Endothelial cell of hepatic sinusoid (primary cell): ENCODE results near the gene COQ8A.
"Not testable (repeated sequence)": the region's sequence is repeated elsewhere in the genome, so short reads cannot be mapped to it uniquely, and the experiment has no call there.

ENCODE experiments used
- in situ Hi-C: cut with HindIII; loops from 2 replicates; pipeline ENCODE4 v1.10.0; 2017; ENCODE audit warnings: low sequenced_read_pairs

Gene COQ8A

DNA sequence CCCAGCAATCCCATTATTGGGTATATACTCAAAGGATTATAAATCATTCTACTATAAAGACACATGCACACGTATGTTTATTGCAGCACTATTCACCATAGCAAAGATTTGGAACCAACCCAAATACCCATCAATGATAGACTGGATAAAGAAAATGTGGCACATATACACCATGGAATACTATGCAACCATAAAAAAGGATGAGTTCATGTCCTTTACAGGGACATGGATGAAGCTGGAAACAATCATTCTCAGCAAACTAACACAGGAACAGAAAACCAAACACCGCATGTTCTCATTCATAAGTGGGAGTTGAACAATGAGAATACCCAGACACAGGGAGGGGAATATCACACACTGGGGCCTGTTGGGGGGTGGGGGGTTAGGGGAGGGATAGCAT, 59.5 kb downstream of the COQ8A start:
- in situ Hi-C loops = not testable (repeated sequence)

DNA sequence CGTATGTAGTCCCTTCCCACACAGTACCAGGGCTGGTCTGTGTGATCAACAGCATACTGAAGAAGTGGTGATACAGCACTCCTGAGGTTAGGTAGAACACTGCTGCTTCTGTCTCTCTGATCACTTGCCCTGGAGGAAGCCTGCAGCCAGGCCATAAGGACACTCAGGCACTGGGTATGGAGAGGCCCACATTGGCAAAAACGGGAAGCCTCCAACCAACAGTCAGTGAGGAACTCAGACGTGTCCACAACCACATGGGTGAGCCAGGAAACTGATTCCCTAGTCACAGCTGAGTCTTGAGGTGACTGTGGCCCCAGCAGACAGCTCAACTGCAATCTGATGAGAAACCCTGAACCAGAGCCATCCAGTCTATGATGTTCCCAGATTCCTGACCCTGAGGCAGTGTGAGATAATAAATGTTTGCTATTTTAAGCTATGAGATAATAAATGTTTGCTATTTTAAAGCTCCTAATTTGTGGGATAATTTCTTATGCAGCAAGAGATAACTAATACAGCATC, 62.5 kb downstream of the COQ8A start:
- in situ Hi-C loops = loop anchor here (25.0 kb wide), 1 partner anchor 90 kb away; no protein-coding TSS in a partner anchor

DNA sequence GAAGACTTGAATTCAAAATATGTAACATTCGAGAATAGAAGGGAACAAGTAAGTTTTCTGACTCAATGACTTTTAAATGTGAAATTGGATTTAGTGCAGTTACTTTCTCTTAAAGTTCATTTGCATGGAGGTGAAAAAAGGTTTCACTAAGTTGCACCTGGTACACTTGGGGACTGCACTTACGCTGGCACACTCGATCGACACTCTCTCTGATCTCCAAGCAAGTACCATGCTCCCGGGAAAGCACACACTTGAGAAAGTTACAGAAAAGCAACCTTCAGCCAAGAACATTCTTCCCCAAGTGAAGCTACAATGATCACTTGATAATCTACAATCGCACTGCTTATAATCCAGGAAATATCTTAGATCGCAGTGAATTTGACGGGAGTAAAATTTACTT, 63.1 kb downstream of the COQ8A start:
- in situ Hi-C loops = loop anchor here (25.0 kb wide), 1 partner anchor 91 kb away; no protein-coding TSS in a partner anchor

DNA sequence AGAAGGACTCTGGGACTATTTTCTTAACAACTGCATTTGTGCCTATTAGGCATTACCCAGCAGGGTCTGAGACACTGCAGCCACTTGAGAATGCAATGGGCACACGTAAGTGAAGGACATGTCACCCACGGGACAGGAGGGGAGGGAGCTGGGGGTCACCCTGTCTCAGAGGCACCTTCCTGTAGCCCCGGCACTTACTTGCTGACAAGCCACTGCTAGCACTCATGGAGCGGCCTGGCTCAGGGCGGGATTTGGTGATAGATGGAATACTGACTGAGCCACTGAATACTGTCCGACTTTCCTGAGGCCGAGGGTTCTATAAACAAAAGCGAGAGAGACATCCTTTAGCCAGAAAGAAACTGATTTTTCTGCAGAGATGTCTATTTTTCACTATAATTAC, 64.7 kb downstream of the COQ8A start:
- in situ Hi-C loops = loop anchor here (25.0 kb wide), 1 partner anchor 92 kb away; no protein-coding TSS in a partner anchor

DNA sequence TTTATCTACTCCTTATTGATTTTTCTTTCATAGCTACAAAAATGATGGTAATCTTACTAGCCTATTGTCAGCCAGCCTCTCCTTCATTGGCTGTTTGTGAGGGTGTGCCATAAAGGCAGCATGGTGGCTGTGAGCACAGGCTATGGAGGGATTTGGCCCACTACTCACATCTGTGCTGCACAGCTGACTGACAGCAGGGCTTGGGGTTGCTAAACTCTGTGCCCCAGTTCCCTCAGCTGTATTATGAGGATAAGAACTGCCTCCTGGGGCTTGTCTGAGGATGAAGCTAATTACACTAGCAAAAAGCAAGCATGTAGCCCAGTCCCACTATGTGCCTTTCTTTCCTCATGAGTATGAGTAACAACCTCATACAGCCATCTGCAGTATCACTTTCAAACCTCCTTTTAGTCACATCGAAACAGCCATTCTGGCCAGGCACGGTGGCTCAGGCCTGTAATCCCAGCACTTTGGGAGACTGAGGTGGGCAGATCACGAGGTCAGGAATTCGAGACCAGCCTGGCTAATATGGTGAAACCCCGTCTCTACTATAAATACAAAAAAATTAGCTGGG, 66.2 kb downstream of the COQ8A start:
- in situ Hi-C loops = loop anchor here (25.0 kb wide), 1 partner anchor 94 kb away; no protein-coding TSS in a partner anchor

DNA sequence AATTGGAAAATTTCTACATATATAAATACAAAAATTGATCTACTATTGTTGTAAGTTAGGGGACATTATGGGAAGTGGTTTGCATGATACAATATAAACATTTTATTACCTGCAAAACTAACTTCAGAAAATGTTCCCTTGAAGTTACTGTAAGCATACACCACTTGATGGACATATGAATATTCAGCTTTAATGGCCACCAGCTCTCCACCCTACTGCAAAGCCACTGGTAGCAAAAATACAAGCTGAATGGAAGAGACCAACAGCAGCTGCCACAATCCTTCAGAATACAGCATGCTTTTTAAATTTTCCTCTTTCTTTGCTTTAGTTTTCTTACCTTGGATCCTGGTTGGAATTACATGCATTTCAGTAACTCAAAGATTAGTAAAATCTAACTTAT, 69.8 kb downstream of the COQ8A start:
- in situ Hi-C loops = loop anchor here (25.0 kb wide), 1 partner anchor 98 kb away; no protein-coding TSS in a partner anchor

DNA sequence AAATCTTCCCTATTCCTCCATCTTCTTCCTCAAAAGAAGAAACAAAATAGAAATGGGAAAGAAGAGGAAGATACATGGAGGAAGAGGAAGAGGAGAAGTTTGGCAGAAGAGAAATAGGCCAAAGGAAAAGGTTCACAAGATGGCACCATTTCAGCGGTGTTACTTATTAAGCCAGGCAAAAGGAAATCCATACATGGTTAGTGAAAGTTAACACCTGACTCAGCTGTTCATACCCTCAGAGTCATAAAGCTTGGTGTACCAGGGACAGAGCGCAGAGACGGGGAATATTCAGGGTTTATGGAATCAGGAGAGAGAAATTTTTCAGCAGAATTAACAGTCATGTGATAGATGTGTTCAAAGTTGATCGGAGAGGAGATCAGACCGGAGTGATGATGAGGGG, 70.6 kb downstream of the COQ8A start:
- in situ Hi-C loops = loop anchor here (25.0 kb wide), 1 partner anchor 98 kb away; no protein-coding TSS in a partner anchor

DNA sequence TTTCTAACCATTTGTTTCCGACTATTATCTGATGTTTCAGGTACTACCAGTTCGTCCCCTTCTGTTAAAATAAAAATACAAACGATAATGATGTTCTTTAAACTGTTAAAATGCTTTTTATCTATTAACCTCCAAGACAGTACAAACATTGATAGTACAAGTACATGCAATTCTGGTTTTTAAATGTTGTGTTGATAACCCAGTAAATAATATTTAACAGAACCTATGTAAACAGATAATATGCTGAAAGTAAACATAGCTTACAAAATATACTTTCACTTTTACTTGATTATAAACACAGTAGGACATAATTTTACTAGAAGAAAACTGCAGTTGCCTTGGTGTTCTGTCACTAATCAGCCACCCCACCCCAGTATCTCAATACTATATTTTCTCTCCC, 76.9 kb downstream of the COQ8A start:
- in situ Hi-C loops = loop anchor here (25.0 kb wide), 1 partner anchor 105 kb away; no protein-coding TSS in a partner anchor

DNA sequence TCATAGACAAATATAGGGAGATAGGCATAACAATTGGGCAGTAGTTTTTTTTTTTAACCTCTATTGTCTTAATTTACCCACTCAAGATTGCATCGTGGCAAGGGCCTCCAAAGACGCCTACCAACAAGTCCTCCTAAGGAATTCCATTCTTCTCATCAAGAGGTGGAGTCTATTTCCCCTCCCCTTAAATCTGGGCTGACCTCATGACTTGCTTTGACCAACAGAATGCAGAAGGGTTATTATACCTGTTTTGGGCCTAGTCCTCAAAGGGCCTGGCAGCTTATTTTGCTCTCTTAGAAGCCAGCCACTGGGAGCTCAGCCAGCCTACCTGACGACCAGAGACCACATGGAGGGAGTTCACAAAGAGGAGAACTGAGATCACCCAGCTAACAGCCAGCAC, 92.3 kb downstream of the COQ8A start:
- in situ Hi-C loops = no loop called here

DNA sequence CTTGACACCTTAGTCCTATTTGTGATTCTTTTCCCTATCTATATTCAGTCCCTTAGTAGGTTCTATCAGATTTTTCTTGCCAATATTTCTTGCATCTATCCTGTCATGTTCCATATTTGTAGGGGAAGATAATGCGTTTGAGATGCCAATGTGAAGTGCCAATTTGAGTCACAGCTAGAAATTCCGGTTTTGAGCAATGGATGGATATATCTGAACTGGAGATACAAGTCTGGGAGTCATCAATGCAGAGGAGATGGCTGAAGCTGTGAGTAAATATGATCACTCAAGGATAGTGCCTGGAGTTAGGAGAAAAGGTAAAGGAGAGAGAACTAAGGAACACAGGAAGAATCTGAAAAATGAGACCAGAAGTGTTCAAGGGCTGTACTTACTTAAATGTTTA, 93.8 kb downstream of the COQ8A start:
- in situ Hi-C loops = no loop called here

DNA sequence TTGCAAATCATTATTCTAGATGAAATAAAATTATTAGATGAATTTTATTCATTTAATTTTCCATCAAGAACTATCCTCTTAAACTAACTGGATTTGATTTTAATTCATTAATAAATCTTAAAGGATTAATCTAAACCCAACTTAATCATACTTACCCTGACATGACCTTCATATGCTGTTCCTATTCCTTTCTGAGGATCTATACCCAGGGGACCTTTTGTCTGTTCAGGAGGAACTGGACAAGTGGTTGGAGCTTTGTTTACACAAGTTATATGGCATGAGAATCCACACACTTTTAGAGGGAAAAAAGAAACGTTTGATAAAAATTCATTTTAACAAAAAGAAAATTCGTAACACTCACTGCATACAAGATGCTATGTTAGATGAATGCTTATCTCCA, 95.2 kb downstream of the COQ8A start:
- in situ Hi-C loops = no loop called here

DNA sequence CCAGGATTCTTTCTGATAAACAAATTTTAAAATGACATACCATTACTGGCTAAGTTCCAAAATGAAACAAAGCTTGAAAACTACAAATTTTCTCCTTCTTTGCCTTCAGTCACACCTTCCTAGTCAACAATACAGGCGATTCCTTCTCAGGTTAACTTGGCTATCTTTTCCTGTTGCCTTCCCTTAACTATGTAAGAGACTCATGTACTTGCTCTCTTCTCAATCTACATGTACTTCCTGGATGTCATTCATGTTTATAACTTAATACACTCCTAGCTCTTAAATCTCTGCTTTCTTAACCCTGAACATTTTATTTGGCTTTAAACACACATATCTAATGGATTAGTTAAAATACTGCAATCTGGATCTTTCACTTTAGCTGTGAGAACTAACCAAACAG, 97.0 kb downstream of the COQ8A start:
- in situ Hi-C loops = no loop called here
